Camera-type eye (tissue), 1 donor: ENCODE measurements around the gene RBM43. TPM values are rescaled to one million over a fixed set of nuclear protein-coding genes. Genes with fewer than 3 reads are reported as not detected.

Experiments used
- total RNA-seq: library from RNA; depleted of rRNA; stranded (reverse); fragments of >200 nt; gene quantifications from one replicate; pipeline ENCODE4 v1.2.3, GENCODE V29; 2014

RBM43 gene
- 12.1 TPM for total RNA-seq

DNA sequence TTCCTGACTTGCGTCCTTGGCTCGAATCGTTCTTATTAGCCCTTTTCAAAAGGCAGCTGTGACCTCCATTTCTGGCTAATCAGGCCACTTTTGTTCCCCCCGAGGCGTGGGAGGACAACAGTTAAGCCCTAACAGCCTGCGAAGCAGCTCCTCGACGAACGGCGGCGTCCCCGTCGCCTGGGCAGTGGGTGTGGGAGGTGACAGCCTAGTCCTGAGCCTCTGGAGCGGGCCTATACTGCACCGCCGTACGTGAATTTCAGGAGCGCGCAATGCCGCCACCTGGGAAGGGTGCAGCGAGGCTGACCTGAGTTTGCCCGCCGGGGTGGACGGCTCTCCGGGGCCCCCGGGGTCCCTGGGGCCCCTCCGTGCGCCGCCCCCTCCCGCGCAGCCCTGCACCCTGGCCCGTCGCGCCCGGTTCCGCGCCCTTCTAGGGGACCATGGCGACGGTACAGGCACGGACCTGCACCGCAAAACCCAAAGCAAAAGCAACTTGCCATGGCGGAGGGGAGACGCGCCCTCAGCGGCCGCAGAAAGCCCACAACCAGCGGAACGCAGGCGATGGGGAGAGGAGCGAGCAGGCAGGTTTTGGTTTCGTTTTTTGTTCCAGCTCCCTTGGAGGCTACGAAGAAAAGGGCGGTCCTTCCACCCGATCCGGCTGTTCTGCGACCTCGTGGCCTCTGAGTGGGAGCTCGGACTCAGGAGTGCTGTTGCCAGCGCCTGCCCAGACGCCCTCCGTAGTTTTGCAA, at the start of gene RBM43:
TSS of gene RBM43 (minus strand) at position 633 of the 746 bp plus-strand sequence. CDS start at position 497, 136 bp downstream.

Other genes with a start within 250 kb of the RBM43 start
- 6.4 TPM for gene NMI, start 27.8 kb upstream of the RBM43 start, total RNA-seq
- 7.2 TPM for gene TNFAIP6, start 95.7 kb upstream of the RBM43 start, total RNA-seq
- gene RIF1, start 148.0 kb upstream of the RBM43 start, total RNA-seq, result 98.9 TPM